Right renal cortex interstitium (tissue), 3 donors: ENCODE results near the gene DUSP5. TPM values are rescaled to one million over a fixed set of nuclear protein-coding genes. Genes with fewer than 3 reads are reported as not detected.
"Not testable (repeated sequence)": the region's sequence is repeated elsewhere in the genome, so short reads cannot be mapped to it uniquely, and the experiment has no call there.

ENCODE experiments used
- DNase-seq, 3 donors: peaks; one replicate each; pipeline ENCODE4 v3.0.0-alpha.2; 2013; ENCODE audit warnings: low read depth in 3 of 3, low spot score in 2 of 3
- polyA plus RNA-seq, 3 donors: library from polyadenylated mRNA; unstranded; fragments of 120-200 nt; gene quantifications; one replicate each; pipeline ENCODE4 v1.2.1, GENCODE V29; 2013; ENCODE audit not compliant: insufficient read length in 3 of 3

DUSP5 gene
- polyA plus RNA-seq, 3 donors = 12.8 to 14.4 (median 13.1) TPM

DNA sequence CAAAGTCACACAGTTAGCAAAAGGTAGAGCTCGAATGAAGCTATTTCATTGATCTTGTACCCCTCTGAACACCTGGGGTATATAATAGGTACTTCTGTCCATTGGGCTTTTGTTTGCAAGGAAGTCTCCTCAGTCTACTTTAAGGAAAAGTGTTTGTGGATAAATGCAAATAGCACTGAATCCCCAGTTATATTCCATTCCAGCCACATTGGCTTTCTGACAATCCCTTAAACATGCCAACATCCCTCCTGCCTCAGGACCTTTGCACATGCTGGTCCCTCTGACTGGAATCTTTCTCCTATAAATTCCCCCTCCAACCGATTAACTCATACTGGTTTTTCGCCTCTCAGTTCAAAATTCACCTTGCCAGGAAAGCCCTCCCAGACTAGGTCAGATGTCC, 17.1 kb downstream of the DUSP5 start:
- no peak for DNase-seq

DNA sequence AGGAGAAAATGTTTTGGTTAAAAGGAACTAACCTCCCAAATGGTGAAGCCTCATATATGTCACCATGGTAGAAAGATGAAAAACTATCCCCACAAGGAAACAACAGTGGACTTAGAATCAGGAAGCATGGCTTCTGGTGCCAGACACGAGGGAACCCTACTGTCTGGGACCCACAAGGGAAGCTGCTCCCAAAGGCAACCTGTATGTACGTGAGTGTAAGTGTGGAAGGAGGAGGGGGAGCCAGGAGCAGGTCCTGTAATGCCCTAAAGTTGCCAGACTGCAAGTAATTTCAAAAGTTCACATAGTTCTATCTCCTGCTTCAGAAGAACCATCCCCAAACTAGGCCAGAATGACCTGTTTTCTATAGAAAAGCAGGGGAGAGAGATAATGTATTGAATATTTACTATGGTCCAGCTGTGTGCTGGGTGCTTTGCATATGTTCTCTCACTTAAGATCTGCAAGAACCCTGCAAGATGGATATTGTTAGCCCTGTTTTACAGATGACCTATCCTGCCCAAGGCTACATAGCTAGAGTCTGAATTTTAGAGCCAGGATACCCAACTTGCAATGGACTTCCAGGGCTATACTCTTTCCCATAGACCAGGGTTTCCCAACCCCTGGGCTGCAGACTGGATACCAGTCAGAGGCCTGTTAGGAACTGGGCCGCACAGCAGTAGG, 19.2 kb downstream of the DUSP5 start:
- no peak for DNase-seq

DNA sequence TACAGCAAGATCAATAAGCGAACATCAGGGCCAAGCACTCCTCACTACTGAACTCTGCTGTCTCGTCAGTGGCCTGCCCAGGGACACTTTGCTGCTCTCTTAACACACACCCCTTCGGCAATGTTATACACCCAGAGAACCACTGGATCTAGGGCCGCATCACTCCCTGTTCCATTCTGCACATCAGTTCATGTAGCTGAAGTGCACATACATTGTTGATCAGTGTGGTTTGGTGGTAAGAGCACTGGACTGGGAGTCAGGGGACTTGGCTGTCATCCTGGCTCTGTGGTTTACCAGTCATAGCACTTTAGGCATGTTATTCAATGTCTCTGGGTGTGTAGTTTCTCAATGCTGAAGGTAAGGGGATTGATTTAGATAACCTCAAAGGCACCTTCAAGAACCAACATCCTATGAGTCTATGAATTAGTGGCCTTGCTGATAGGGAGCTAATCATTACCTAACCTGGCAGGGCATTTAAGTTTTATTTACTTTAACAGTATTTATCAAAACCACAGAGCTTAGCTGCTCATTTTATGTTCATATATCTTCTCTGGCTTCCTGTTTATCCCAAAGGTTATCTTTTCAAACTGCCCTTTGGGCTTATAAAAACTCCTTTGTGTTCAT, 24.8 kb downstream of the DUSP5 start:
- DNase-seq = no peak

DNA sequence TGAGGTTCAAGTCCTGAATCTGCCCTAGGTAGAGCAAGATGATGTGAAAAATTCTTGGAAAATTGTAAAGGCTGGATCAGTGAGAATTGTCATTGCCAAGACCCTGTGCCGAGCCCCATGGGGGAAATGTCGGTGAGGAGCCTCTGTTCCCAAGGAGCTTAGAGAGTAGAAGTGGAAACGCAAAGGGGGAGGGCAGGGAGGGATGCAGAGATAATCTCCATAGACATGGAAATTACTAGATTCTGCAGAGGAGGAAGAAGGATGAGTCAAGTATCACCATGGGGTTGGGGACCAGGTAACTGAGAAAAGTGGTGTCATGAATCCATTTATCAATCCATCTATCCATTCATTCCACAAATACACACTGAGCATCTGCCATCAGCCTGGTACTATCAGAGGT, 26.0 kb downstream of the DUSP5 start:
- no peak for DNase-seq

DNA sequence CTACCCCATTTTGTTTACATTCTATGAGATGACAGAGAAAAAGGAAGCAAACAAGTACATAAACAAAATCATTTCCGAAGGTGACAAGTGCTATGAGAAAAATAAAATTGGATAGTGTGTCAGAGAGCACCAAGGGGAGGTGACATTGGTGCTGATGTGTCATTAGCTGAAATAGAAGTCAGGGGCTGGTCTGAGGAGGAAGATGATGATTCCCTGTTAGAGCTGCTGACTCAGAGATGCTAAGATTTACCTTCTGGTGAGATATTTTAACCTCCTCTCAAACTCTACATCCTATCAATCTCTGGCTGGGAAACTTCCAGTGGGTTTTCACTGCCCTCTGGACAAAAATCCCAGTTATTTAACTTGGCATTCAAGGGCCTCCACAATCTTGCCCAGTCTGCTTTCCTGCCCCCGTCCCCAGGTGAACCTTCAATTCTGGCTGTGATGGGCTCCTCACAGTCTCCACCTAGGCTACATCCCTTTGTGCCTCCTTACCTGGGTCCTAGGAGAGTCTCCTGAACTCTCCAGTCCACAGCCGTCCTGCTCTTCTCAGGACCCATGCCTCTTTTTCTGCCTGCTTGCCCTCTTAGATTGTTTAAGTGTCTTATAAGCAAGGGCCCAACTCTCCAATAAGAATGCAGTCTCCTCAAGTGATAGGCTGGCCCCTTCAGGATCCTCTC, 26.6 kb downstream of the DUSP5 start:
- no peak for DNase-seq

GRCh38 chr10:110524859-110525232, 27.1 kb downstream of the DUSP5 start:
- no peak for DNase-seq

DNA sequence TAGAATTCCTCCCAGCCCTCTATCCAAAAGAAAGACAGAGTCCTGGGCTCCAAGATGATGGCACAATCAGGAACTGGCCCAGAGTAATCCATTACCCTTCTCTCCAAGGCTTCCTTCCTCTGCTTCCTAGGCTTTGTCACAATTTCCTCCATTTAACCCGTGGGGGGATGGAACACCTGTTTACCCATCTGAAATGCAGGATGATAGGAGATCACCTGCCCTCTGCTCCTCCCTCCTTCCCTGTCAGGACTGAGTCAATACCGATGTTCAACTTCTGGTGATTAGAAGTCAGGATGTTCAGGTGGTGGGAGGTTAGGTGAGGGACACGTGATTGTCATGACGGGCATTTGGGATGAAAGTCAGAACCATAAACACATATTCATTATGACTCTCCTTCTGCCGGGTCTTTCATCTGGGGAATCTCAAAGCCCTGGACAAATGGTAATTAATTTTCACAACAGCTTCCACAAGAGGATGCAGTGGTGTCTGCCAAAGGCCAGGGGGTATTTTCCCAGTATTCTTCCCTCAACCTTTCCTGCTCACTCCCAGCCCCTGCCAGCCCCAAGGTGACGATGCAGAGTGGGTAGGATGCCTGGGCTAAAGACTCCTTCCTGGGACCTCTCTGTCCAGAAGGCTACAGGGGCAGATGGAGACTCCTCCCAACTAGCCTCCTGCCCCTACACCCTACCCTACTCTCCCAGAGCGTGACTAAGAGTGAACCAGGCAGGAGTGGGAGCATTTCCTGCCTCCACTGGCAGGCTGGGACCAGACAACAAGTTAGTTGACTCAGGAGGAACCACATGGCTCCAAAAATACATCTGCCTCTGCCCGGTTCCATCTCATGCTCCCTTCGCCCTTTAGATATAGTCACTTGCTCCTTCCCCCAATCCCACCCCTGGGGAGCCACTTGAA, 27.9 kb downstream of the DUSP5 start:
- DNase-seq = no peak

DNA sequence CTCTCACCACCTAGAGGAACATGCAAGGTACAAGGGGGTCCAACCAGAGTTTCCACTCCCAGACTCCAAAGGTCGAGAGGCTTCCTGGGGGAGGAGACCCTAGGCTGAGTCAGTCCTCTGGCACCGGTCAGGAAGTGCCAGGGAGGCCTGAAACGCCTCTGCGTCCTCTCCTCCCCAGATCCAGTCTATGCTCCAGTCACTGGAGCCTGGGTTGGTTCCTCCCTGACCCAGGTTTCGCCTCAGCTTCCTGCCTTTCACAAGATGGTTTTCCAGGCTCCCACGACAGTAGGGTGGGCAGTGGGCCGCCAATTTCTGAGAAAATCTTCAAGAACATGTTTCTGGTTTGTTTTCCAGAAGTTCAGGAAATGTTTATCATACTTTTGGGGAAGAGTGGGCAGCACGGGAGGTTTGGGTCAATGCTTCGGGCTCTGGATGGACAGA, 30.0 kb downstream of the DUSP5 start:
- no peak for DNase-seq

DNA sequence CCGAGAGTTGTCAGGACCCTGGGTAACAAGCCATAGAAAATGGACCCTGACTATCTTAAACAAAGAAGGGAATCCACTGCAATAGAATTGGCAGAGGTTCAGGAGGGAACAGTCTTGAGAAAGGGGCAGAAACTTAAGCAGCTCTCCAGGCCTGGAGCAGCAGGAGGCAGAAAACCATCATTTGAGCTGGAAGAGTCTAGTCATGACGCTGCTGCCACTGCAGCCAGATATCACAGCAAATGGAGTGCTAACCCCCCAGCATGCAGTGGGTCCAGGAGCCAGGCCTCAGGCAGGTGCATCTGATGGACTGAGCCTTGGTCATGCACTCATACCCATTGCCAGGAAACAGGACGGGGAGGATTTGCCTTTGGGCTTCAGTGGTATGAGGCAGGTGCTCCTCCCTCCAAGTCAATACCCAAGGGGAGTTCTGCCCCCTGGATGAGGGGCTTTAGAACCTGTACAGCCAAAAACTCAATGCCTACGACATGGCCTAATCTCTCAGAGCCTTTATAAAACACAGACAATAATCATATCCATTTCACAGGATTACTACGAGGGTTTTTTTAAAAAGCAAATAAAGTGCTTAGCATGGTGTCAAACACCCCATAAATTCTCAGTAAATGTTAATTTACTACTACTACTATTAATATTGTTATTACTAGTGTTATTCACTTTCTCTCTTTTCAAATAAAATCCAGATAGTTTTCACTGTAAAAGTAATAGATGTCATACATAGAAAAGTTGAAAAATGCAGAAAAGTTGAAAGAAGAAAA, 30.7 kb downstream of the DUSP5 start:
- DNase-seq = no peak

DNA sequence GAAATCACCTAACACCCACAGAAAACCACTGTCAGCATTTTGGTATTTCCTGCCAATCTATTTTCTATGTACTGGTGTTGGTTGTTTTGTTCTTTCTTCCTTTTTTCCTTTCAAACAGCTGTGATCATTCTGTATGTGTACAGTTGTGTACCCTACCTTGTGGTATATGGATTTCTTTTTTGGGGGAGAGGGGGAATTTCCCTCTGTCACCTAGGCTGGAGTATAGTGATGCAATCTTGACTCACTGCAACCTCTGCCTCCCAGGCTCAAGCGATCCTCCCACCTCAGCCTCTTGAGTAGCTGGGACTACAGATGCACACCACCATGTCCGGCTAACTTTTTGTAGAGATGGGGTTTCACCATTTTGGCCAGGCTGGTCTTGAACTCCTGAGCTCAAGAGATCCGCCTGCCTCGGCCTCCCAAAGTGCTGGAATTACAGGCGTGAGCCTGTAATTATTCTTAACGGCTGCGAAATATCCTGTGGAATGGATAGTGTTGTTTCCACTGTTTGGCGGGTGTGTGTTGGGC, 31.4 kb downstream of the DUSP5 start:
- not testable (repeated sequence) for DNase-seq

DNA sequence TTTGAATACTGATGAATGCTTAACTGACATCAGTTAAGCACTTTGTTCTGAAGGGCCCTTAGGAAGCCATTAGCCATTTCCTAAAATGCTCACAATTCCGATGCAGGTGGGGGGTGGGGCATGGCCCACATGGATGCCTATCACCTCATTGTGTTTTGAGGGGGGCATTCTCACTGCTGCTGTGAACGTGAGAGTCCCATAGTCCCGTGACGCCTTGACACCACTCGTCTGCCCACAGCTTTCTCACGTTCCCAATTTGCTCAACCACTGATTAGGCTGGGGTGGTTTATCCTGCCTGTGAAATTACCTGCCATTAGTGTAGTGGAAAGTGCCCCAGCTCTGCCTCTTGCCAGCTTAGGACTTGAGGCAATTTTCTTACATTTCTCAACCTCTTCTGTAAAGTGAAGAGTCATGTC, 31.9 kb downstream of the DUSP5 start:
- no peak for DNase-seq

GRCh38 chr10:110530131-110530831, 32.6 kb downstream of the DUSP5 start:
- no peak for DNase-seq

DNA sequence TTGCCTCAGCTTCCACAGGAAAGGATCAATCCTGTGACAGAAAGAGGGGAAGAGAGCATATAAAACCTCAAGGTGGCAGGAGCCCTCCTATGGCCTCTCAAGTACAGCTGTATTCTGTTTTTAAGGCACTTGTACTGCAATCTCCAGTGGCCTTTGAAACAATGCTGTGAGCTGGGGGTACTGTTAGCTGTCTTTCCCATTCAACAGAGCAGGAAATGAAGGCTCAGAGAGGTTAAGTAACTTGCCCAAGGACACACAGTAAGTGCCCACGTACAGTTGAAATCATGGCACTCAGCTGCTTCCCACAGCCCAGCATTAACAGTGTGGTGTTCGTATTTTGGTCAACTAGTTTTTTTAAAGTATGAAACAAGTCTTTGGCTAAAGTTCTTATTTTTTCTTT, 34.0 kb downstream of the DUSP5 start:
- no peak for DNase-seq

DNA sequence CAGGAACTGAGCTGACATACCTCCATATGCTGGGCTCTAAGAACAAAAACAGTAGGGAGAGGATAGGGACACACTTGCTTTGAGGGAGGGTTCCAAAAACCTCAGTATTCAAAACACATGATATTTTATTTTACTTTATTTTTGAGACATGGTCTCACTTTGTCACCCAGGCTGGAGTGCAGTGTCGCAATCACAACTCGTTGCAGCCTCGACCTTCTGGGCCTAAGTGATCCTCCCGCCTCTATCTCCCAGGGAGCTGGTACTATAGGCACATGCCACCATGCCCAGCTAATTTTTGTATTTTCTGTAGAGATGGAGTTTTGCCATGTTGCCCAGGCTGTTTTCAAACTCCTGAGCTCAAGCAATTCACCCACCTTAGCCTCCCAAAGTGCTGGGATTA, 34.9 kb downstream of the DUSP5 start:
- not testable (repeated sequence) for DNase-seq

DNA sequence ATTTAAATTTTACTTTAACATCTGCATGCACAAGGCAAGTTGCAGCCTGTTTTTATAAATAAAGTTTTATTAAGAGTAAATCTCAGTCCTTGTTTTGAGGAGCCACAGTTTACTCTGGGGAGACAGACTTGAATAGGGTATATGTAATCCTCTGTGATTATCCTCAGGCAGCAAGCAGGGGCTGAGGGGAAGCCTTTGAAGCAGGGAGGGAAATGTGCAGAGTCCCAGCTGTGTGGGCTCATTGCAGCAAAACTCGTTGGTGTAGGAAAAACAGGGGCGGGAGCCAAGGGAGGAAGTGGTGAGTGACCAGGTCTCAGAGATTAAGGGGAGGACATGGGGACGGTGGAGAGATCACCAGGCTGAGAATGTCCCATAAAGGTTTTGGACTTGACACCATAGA, 35.4 kb downstream of the DUSP5 start:
- no peak for DNase-seq

GRCh38 chr10:110534571-110534970, 36.9 kb downstream of the DUSP5 start:
- DNase-seq = no peak

GRCh38 chr10:110535958-110536891, 38.5 kb downstream of the DUSP5 start:
- DNase-seq = no peak

DNA sequence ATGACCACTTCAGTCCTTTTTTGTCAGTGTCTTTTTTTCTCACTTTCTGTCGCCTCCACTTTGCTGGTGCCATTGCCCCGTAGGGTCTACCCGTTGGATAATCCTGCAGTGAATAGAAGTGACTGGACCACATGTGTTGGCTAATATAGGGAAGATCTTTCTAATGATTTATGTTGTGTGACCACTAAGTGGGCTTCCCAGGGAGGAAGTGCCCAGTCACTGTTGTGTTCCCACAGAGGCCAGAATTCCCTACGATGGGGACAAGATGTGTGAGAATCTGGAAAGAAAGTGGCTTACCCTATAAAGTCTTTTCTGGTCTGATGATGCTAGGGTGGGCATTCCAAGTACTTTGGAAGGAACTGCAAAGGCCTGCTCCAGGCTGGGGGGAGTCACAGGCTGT, 41.4 kb downstream of the DUSP5 start:
- no peak for DNase-seq
